Gastroesophageal sphincter (tissue), 3 donors: ENCODE measurements around the gene FAM168A.

Experiments used
- CTCF ChIP-seq, 4 experiments: fragments of 200-600 bp in 2 of 4; fragments of 450-650 bp in 2 of 4; sonication (generic) in 1 of 4; IDR thresholded peaks; one replicate each; pipeline ENCODE4 v1.5.1; 2017 to 2019; ENCODE audit warnings: antibody characterized with exemption in 4 of 4, mild to moderate bottlenecking in 2 of 4, moderate library complexity in 2 of 4
- EP300 ChIP-seq: sonication (generic); formaldehyde crosslinking; IDR thresholded peaks from one replicate; pipeline ENCODE4 v1.6.1; 2017; ENCODE audit warnings: antibody characterized with exemption, mild to moderate bottlenecking

- TF ChIP-seq EP300 (no peak), CTCF (IDR thresholded peaks at IDR 0.05) (no peak)
Measured at GRCh38 chr11:73400293-73400692, 197.6 kb downstream of the FAM168A start.
